Neural cell (in vitro differentiated cells): ENCODE results near the gene NRG3.

Experiments
- CTCF ChIP-seq: fragments of 450-650 bp; IDR thresholded peaks from 2 replicates; pipeline ENCODE4 v1.5.1; 2014; ENCODE audit warnings: antibody characterized with exemption, mild to moderate bottlenecking, moderate library complexity; ENCODE audit not compliant: poor library complexity, severe bottlenecking
- EP300 ChIP-seq: fragments of 450-650 bp; conservative IDR thresholded peaks from 2 replicates; pipeline ENCODE4 v1.6.1; 2014; ENCODE audit warnings: antibody characterized with exemption, mild to moderate bottlenecking, moderate library complexity; ENCODE audit not compliant: poor library complexity, severe bottlenecking
- EZH2 ChIP-seq: fragments of 200-600, 300-800 bp; shearing (Covaris generic), sonication (generic); IDR thresholded peaks from 2 replicates; pipeline ENCODE4 v1.6.1; 2014; ENCODE audit warnings: antibody characterized with exemption, low read length, borderline replicate concordance, mild to moderate bottlenecking; ENCODE audit not compliant: insufficient read depth, poor library complexity, severe bottlenecking
- MXI1 ChIP-seq: fragments of 450-650 bp; conservative IDR thresholded peaks from 2 replicates; pipeline ENCODE4 v1.6.1; 2014; ENCODE audit warnings: antibody characterized with exemption, mild to moderate bottlenecking; ENCODE audit not compliant: poor library complexity, severe bottlenecking
- POLR2AphosphoS5 ChIP-seq: IDR thresholded peaks from 2 replicates; pipeline ENCODE4 v1.6.1; 2012
- RAD21 ChIP-seq: fragments of 450-650 bp; conservative IDR thresholded peaks from 2 replicates; pipeline ENCODE4 v1.6.1; 2014; ENCODE audit warnings: antibody characterized with exemption, mild to moderate bottlenecking, moderate library complexity
- REST ChIP-seq: IDR thresholded peaks from 2 replicates; pipeline ENCODE4 v1.6.1; 2012; ENCODE audit warnings: borderline replicate concordance
- SMC3 ChIP-seq: fragments of 450-650 bp; conservative IDR thresholded peaks from 2 replicates; pipeline ENCODE4 v1.6.1; 2014; ENCODE audit warnings: antibody characterized with exemption, mild to moderate bottlenecking, moderate library complexity; ENCODE audit not compliant: poor library complexity
- TAF1 ChIP-seq: IDR thresholded peaks from 2 replicates; pipeline ENCODE4 v1.6.1; 2012; ENCODE audit warnings: low read depth

GRCh38 chr10:82887488-82887887, 1012.5 kb downstream of the NRG3 start:
- TF ChIP-seq CTCF (no peak), EZH2 (no peak), POLR2AphosphoS5 (no peak), SMC3 (no peak), MXI1 (no peak), TAF1 (no peak), RAD21 (no peak), EP300 (no peak), REST (no peak)
